ENCODE results near the gene PLB1. TPM values are rescaled to one million over a fixed set of nuclear protein-coding genes. Genes with fewer than 3 reads are reported as not detected.

The PLB1 gene
- total RNA-seq, 1 experiment from 2014 or later: 0.44 TPM

- TF ChIP-seq STAT6 (CRISPR knock-in tag; conservative IDR thresholded peaks at IDR 0.05; ENCODE audit: low read depth) (no peak), ZNF263 (CRISPR knock-in tag; IDR thresholded peaks at IDR 0.05; ENCODE audit: low read depth) (no peak), CTCF (IDR thresholded peaks at IDR 0.05) (no peak), ZNF121 (CRISPR knock-in tag; IDR thresholded peaks at IDR 0.05) (no peak), NFATC4 (CRISPR knock-in tag; IDR thresholded peaks at IDR 0.05) (no peak), ZNF281 (CRISPR knock-in tag; IDR thresholded peaks at IDR 0.05) (no peak), ZNF219 (CRISPR knock-in tag; IDR thresholded peaks at IDR 0.05; ENCODE audit: borderline replicate concordance) (no peak)
Observed at GRCh38 chr2:28568036-28568435, 72.2 kb downstream of the PLB1 start (continued).

- no peak for TF ChIP-seq E2F4 (CRISPR knock-in tag; IDR thresholded peaks at IDR 0.05; ENCODE audit: borderline replicate concordance, low read depth)
- TF ChIP-seq PRDM15 (CRISPR knock-in tag; IDR thresholded peaks at IDR 0.05): no peak
- TF ChIP-seq ZNF138 (CRISPR knock-in tag; conservative IDR thresholded peaks at IDR 0.05): no peak
- TF ChIP-seq ERG (CRISPR knock-in tag; IDR thresholded peaks at IDR 0.05): no peak
- TF ChIP-seq ZSCAN18 (CRISPR knock-in tag; IDR thresholded peaks at IDR 0.05): no peak
- TF ChIP-seq TEAD4 (CRISPR knock-in tag; IDR thresholded peaks at IDR 0.05): no peak
- TF ChIP-seq CDX4 (CRISPR knock-in tag; IDR thresholded peaks at IDR 0.05; ENCODE audit: borderline replicate concordance): no peak
- no peak overlapping the region for H3K27ac Mint-ChIP-seq
- ATAC-seq (no peak), DNase-seq (ENCODE audit: low spot score) (no peak)
- no peaks in the 10 kb centered on the region for H3K9me3 Mint-ChIP-seq
- peaks cover 12% of the 10 kb centered on the region for H3K27me3 Mint-ChIP-seq (ENCODE audit: low read depth)
- peaks cover 7% of the 10 kb centered on the region for H3K4me1 Mint-ChIP-seq
- ChIA-PET CTCF (interaction anchor here (2.7 kb wide), 1 partner anchor 25 kb away, joined by 50 read pairs; no protein-coding TSS in a partner anchor), POLR2A (no interaction called here)
- no peaks in the 10 kb centered on the region for H3K36me3 Mint-ChIP-seq
- no peak overlapping the region for H3K4me3 Mint-ChIP-seq
Observed at GRCh38 chr2:28568533-28568932, 72.7 kb downstream of the PLB1 start.
